Endothelial cell (in vitro differentiated cells): ENCODE results near the gene KCNQ1. TPM values are rescaled to one million over a fixed set of nuclear protein-coding genes. Genes with fewer than 3 reads are reported as not detected.

Experiments used
- DNase-seq: peaks from one replicate; pipeline ENCODE4 v3.0.0; 2021; ENCODE audit warnings: low spot score
- H3K27ac Mint-ChIP-seq: one replicate; pipeline ENCODE4 v1.8.0; 2021; ENCODE audit warnings: mixed read lengths, inconsistent platforms; ENCODE audit not compliant: unreplicated experiment
- H3K27me3 Mint-ChIP-seq: one replicate; pipeline ENCODE4 v1.8.0; 2021; ENCODE audit warnings: mild to moderate bottlenecking, moderate library complexity, mixed read lengths, inconsistent platforms; ENCODE audit not compliant: unreplicated experiment
- H3K36me3 Mint-ChIP-seq: one replicate; pipeline ENCODE4 v1.8.0; 2021; ENCODE audit warnings: mild to moderate bottlenecking, low read depth, mixed read lengths, inconsistent platforms; ENCODE audit not compliant: unreplicated experiment
- H3K4me1 Mint-ChIP-seq: one replicate; pipeline ENCODE4 v1.8.0; 2021; ENCODE audit warnings: mild to moderate bottlenecking, mixed read lengths, inconsistent platforms; ENCODE audit not compliant: unreplicated experiment
- H3K4me3 Mint-ChIP-seq: one replicate; pipeline ENCODE4 v1.8.0; 2021; ENCODE audit warnings: mild to moderate bottlenecking, mixed read lengths, inconsistent platforms; ENCODE audit not compliant: unreplicated experiment
- H3K9me3 Mint-ChIP-seq: one replicate; pipeline ENCODE4 v1.8.0; 2021; ENCODE audit warnings: mixed read lengths, inconsistent platforms; ENCODE audit not compliant: unreplicated experiment
- CTCF ChIP-seq: fragments of 200-600 bp; sonication (generic); IDR thresholded peaks from one replicate; pipeline ENCODE4 v1.5.0; 2021; ENCODE audit warnings: antibody characterized with exemption; ENCODE audit not compliant: unreplicated experiment
- total RNA-seq: library from RNA; stranded (reverse); fragmentation: NEBNext Ultra II Directional; extraction: Animal tissue kit (Norgen Biotek cat#: 25700); gene quantifications from one replicate; pipeline ENCODE4 v1.2.1, GENCODE V29; 2021; ENCODE audit not compliant: unreplicated experiment

Gene KCNQ1
- total RNA-seq, 1 donor from 2014 or later = 35.3 TPM

- H3K27ac Mint-ChIP-seq = no peak overlapping the region
- DNase-seq = no peak
- no peaks in the 10 kb centered on the region for H3K36me3 Mint-ChIP-seq
- peaks cover 6% of the 10 kb centered on the region for H3K27me3 Mint-ChIP-seq
- no peaks in the 10 kb centered on the region for H3K4me1 Mint-ChIP-seq
- no peaks in the 10 kb centered on the region for H3K9me3 Mint-ChIP-seq
- H3K4me3 Mint-ChIP-seq = no peak overlapping the region
- TF ChIP-seq CTCF = no peak
Measured at GRCh38 chr11:2410616-2411015, 34.2 kb upstream of the KCNQ1 start.

GRCh38 chr11:2411446-2412305, 33.1 kb upstream of the KCNQ1 start:
- no peaks in the 10 kb centered on the region for H3K36me3 Mint-ChIP-seq
- no peak for DNase-seq
- no peak for TF ChIP-seq CTCF
- H3K9me3 Mint-ChIP-seq = no peaks in the 10 kb centered on the region
- no peak overlapping the region for H3K4me3 Mint-ChIP-seq
- no peaks in the 10 kb centered on the region for H3K4me1 Mint-ChIP-seq
- peaks cover 4% of the 10 kb centered on the region for H3K27me3 Mint-ChIP-seq
- no peak overlapping the region for H3K27ac Mint-ChIP-seq

GRCh38 chr11:2412323-2412722, 32.5 kb upstream of the KCNQ1 start:
- H3K27ac Mint-ChIP-seq = no peak overlapping the region

GRCh38 chr11:2413742-2414579, 30.8 kb upstream of the KCNQ1 start:
- no peaks in the 10 kb centered on the region for H3K36me3 Mint-ChIP-seq
- no peak for DNase-seq
- H3K4me3 Mint-ChIP-seq = no peak overlapping the region
- no peak overlapping the region for H3K27ac Mint-ChIP-seq
- H3K27me3 Mint-ChIP-seq = peaks cover 4% of the 10 kb centered on the region
- H3K9me3 Mint-ChIP-seq = no peaks in the 10 kb centered on the region
- no peak for TF ChIP-seq CTCF
- H3K4me1 Mint-ChIP-seq = no peaks in the 10 kb centered on the region

More at GRCh38 chr11:2412323-2412722, 32.5 kb upstream of the KCNQ1 start:
- Mint-ChIP-seq H3K9me3 (no peaks in the 10 kb centered on the region), H3K4me3 (no peak overlapping the region), H3K27me3 (peaks cover 5% of the 10 kb centered on the region), H3K4me1 (no peaks in the 10 kb centered on the region), H3K36me3 (no peaks in the 10 kb centered on the region)
- TF ChIP-seq CTCF = no peak
- no peak for DNase-seq

- DNase-seq = no peak
- H3K4me3 Mint-ChIP-seq = no peak overlapping the region
- TF ChIP-seq CTCF = no peak
- no peaks in the 10 kb centered on the region for H3K4me1 Mint-ChIP-seq
- H3K27me3 Mint-ChIP-seq = peaks cover 4% of the 10 kb centered on the region
- H3K27ac Mint-ChIP-seq = no peak overlapping the region
- H3K36me3 Mint-ChIP-seq = no peaks in the 10 kb centered on the region
- H3K9me3 Mint-ChIP-seq = no peaks in the 10 kb centered on the region
Measured at GRCh38 chr11:2414616-2415015, 30.2 kb upstream of the KCNQ1 start.
